GDM1 (cell line): Measurements from ENCODE around the gene TWIST1.

Experiments used
- DNase-seq: peaks from one replicate; lab custom pipeline; 2025; lab: John Stamatoyannopoulos, UW

The TWIST1 gene

DNA sequence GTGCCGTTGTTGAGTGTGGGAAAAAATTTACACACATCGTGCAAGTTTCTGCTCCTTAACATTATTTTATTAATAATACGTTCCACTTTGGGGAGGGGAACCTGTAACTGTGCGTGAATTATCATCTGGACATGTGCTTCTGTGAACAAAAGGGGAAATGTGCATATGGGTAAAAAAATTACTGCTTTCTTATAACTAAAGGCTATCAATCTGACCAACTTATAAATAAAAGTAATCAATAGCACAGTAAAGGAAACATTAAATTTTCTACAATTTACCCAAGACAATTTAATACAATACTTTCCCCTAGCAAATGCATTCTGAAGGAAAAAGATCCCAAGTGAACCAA, 4.5 kb downstream of the TWIST1 start:
- DNase-seq = no peak

DNA sequence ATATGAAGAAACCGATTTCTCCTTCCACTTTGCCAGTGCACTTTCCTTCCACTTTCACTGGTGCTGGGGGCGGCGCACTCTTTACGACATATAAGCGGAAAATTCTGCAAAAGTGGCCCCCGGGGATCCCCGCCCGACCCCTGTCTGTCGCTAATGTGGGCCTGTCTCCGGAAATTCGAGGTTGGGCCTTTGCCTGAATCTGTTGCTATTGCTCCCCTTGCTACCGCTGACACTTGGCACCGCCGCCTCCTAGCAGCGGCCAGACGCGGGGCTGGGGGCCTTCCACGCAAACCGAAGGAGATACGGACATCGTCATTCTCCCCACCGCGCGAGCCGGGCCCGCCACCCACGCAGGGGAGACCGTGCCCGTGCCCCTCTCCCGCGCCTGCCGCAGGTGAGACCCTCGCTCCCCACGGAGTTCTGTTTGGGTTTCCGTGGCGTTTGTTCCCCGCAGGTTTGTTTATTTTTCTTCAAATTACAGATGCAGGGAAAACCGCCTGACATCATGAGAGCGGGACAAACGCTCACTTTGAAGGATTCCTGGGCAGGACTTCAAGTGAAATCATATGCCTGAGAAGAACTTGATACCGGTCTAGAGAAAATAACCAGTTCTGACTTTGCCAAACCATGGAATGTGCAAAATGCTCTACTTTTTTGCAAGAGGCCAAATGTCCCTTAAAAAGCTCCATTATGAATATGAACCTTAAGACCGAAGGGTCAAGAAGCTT, 5.0 kb downstream of the TWIST1 start:
- no peak for DNase-seq

DNA sequence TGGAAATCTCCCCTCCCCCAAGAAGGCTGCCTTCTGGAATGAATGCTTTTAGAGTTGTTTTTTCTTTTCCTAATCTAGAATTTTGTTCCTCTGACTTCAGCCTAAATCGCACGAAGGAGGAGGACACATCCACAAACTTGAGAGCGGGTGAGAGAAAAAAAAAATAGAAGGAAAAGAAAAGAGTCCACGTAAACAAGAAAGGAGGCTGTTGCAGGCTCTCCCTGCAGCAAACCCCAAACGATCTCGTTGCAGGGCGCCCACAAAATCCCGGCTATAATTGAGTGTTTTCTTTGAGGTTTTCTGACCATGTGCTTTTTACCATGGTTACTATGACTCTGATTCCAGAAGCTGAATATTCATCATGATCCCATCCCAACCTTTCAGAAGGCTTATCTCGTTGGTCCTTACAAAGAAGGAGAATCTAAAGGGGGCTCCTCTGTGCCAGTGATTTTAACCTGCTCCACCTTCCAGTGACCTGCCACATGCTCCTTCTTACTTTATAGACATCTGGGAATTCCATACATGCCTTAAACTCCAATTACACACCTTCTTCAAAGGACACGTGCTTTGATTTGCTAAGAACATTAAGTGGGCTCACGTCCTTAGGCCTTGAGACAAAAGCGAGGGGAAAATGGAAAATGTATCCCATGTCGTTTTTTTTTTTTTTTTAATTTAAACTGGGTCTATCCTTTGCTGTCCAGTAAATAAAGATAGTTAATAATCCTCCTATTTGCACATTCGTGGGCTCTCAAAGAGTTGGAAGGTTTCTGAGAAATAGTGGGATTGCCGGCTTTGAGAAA, 5.8 kb downstream of the TWIST1 start:
- no peak for DNase-seq

DNA sequence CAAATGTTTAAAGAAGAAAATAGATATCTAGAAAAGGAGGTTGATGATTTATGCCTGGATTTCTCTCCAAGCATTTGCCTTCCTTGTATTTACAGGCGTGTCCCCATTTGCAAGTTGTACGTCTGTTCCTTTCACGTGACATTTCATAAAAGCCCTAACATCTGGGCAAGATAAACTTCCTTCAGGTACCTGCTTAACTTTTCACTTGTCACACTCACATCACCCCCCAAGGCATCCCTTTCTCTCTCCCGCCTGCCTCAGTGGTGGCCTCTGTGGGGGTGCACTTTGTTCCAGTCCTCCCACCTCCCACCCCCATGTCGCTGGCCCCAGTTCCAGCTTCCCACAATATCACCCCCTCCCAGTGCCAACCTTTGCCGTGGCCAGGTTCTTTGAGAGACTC, 6.7 kb downstream of the TWIST1 start:
- DNase-seq = no peak

DNA sequence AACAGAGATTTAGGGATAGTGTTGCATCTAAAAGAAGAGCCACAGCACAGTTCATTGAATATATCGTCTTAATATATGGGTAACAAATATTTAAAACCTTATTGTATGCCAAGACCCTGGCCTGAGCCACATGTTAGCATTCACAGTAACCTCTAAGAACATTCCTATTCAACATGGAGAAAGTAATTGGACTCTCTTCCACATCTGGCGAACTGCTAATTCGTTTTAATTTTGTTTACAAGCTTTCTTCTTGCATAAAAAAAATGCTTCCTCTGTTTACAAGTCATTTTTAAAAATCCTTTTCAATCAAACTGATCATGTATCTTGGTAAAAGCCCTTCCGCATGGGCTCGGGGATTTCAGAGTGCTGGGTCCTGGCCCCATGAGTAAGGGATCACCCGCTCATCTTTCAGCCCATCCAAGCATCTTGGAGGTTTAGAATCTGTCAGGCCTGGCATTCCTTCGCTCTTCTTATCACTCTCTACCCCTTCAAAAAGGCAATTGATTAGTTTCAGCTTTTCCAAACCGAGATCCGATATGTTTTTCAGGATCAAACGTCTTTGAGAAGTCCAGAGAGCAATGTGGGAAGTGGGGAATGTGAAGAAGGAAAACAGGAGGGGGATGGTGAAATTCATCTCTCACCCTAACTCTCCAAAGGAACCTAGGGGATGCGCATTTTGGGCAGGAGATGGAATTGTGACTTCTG, 7.3 kb downstream of the TWIST1 start:
- DNase-seq = no peak

DNA sequence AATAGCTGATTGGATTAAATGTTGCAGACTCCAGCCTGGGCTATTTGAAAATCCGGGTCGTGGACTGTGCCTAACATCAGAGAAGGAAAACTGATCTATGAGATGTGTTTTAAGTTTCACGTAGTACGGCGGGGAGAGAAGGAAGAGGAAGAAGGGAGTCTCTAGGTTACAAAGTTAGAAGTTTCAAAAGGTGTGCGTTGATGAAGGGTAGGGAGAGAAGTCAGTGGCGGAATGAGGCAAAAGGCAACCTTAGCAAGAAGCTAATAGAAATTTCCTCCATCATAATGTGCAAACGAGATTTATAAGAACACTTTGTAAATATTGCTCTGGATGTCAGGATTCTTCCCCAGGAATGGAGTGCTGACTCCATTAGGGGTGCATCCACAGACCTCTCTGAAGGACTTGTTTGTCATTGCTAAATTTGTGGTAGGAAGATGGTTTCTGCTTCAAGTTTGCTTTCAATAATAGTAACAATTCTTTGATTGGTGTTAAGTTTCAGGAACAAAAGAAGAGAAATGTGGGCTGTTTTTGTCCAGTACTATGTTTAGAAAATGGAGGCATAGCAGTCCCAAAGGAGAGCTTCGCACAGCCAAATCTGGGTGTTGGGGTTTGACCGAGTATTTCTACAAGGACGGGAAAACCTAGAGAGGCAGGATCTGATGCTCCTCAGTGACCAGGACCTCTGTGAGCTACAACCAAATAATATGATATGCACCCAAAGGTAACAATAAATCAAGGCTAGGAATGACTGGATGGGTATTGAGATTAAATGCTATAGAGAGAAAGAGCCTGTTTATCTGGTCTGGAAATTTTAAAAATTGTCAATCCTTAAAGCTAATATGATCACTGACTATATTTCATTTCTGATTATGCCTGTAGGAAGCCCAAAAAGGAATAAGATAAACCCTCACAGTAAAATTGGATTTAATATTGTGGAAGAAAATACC, 8.2 kb downstream of the TWIST1 start:
- no peak for DNase-seq

DNA sequence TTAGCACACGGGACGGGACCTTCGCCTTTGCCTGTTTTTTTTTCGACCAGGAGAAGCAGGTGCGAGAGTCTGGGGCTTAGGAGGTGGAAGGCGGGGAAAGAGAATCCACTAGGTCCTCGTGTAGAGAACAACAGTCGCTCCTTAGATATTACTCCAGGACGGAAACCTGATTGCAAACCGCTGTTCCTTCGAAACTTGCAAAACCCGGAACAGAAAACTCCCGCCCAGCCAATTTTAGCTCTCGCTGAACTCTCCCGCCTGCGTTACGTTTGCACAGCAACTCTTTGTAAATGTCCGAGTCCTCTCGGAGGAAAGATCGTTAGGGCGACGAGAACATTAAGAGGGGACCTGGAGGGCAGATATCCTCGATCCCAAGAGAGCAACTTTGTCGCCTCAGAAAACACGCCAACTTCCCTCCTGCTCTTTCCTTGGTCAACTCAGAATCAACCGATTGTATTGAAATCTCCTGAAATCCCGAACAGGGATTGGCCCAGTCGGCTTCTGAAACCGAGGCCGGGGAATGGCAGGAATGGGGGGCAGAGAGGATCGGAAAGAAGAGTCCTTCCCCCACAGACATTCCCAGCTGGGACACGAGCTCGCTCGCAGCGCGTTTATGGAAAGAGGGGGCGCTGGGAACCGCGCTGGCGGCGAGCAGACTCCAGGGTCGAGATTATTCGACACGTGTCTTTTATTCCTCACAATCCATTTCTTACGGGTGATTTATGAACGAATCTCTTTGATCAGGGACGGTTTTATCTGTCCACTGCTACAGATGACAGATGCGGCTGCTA, 9.9 kb downstream of the TWIST1 start:
- no peak for DNase-seq

DNA sequence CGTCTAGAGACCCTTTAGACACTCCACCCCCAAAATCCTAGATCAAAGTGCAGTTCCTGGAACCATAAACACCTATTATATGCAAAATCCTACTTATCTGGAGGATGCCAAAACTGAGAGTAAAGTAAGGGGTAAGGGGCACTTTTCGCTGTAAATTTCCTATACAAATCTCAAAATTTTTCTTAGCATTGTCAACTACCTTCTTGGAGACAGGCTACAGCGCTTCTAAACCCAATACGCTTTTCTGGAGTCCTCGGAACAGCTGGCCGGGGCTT, 10.4 kb downstream of the TWIST1 start:
- no peak for DNase-seq

DNA sequence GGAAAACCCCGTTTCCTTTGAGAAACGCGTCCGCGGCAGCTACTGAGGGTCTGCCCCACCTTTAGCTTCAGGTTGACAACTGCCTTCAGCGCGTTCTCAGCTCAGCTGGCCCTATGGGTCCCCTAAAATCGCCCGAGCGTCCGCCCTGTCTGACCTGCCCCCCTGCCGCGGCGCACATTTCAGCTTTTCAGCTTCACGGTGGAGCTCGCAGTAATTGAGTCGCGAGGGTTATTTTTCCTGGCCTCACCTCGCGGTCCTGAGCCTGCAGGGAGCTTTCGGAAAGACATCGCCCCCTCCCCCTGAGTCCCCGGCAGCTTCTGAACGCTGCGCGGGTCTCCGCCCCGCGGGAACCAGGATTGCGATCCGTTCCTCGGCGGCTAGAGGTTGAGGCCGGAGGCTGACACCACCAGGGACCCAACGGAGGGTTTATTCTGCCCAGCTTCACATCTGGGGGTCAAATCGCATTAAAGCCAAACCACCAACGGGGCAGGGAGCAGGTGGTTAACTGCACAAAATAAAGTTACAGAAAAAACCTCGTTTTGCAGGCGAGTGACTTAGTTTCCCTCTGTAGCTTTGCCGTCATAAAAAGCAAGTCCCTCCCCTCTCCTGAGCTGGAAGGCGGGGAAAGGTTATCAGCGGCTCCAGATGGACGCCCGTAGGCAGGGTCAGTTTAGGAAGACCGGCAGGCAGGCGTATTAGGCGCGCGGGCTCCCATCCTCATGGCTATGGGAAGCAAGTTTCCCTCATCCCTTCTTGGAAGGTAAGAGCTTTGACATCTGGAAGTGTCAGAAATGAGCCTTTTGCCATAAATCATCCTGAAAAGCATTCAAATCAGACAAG, 11.0 kb downstream of the TWIST1 start:
- no peak for DNase-seq

DNA sequence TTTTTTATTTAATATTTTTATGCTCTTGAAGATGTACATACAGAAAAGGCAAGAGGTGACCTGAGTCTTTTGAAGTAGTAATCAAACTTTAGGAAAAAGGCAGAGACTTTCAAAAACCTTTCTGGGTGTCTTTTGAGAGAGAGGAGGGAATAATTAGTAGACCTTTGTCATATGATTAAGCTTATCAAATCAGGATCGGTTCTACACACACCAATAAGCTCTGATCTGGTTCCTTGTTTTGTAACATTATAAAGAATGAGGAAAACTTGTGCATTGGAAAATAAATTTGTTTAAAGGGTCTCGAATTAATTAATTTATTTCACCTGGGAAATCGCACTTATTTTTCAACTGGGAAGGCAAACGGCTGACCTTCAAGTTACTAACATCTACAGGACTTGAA, 11.9 kb downstream of the TWIST1 start:
- DNase-seq = no peak

DNA sequence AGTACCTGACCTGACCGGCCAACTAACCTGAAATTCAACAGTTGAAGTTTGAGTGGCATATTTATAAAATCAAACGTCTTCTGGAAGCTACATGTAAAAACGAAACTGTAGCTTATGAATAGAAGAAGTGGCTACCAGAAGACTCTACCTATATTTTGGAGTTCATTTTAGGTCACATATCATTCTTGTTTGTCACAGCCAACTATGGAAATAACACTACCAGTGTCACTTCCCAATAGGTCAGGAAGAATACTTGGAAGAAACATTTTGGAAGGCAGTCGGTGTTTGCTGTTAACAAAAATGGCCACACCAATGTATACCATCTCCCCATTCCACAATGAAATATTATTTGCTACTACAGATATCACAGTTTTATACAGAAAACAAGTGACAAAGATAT, 12.6 kb downstream of the TWIST1 start:
- no peak for DNase-seq

DNA sequence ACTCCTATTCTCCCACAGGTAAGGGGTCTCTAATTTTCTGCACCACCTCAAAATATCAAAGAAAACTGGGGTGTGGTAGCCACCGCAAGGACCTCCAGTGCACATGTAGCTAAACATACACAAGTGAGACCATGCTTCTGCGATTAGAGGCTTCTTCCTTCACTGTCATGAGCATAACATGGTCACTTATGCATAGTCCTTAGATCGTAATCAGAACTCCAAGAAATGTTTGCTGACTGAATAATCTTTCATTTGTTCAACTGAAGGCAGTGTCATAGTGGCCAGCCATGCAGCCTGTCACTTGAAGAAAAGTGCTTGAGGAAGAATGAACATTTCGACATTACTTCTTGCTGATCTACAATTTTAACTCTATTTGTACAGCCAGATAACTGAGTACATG, 14.6 kb downstream of the TWIST1 start:
- no peak for DNase-seq

DNA sequence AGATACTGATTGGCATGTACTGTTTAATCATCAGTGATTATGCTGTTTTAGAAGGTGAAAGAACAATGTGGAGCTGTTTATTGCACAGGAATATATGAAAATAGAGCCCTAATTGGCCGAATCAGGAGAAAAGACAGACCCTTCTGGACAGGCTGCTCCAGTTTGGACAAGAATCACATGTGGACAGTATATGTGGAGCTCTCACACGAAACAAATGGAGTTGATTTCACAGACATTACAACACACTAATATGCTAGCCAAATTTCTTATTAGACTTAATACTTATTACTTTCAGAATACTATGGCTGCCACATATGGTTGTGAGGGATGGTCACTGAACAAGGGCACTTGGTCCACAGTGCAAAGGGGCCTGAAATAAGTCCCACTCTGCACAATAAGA, 15.5 kb downstream of the TWIST1 start:
- no peak for DNase-seq

DNA sequence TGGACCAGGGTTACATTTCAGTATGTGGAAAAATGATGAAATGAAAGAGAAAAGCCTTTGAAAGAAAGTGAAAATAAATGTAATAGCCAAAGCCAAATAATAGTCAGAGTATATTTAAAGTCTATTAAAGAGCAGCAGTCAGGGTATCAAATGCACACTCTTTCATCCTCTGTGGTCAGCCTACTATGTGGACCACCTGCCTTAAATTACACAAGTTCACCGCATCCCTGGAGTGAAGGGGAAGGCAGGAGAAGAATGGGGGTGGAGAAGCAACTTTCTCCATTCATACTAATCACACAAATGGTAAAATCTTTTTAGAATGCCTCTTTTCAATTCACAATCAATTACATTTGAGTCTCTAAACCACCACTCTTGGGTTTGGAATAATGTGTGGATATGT, 16.0 kb downstream of the TWIST1 start:
- no peak for DNase-seq

DNA sequence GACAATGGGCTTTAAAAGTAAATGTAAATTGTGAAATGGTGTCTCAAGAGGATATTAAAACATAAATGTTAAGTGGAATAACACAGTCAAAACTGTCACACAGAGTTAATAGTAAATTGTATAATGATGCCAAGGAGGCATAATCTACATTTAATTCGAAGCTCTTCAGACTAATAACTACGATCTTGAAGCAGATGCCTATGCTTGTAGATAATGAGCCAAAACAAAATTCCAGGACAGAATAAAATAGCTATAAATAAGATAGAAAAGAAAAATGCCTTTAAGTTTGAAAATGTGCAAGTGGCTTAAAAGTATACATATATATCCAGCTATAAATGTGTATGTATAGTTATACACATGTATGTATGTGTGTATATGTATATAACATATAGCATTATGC, 17.5 kb downstream of the TWIST1 start:
- DNase-seq = no peak

DNA sequence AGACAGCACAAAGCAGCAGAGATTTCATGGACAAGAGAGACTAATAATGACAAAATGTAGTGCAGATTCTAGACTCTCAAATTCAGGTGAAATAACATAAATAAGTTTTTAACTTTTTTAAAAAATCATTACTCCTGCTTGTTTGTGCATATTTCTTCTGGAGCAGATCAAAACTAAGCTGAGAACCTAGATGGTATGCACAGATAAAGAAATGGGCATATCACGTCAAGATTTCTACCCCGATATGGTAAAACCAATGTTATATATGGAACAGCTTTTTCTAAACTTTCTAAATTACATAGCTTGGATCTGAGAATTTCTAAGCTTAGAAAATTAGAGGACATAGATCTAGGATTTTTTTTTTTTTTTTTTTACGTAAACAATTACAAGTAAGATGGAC, 18.2 kb downstream of the TWIST1 start:
- DNase-seq = no peak

DNA sequence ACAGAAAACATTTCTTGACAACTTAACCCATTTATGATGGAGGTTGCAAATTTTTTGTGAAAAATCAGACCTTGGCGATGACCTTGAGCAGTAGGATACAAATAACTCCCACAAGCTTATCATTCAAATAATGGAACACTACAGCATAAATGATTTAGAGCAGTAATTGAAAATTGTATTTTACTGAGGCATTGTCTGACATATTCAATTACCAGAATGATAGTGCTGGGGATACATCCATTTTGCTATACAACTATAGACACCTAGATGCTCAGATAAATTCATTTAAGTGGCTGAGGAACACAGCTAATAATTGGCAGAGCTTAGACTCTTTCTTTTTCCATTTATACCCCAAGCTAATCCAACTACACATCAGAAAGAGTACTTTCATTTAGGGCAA, 18.9 kb downstream of the TWIST1 start:
- no peak for DNase-seq

DNA sequence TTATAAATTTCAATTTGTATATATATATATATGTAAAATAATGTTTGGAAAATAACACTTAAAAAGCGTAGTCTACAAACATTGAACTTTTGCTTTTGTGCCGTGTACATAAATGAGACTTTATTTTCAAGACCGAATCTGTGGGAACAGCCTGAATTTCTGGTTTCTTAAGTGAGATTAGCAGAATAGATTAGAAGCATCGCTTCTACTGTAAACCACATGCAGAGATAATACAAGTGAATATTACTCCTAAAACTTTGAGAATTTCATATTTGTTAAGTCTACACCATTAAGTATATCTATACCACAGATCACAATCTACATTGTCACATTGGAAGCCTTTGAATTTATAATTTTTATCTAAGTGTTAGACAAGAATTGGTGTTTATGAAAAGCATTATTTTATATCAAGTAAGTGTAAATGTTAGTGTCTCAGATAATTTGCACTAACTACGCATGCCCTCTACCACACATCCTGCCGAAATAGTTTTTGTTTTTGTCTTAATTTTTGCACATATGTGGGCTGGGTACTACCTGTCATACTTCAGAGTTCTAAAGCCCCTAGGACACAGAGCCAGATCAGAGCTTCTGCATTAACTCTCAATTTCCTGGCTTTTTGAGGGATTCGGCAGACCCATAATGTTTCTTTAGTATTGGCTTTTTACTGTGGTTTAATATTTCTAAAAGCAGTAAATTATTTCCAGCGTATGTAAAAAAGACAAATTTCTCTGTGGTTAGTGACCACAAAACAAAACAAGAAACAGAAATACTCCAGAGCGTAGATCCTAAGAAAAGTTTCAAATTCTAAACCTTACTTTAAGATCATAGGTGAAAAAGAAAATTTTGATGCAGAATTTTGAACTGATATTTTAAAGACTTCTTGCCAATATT, 20.0 kb downstream of the TWIST1 start:
- DNase-seq = no peak

DNA sequence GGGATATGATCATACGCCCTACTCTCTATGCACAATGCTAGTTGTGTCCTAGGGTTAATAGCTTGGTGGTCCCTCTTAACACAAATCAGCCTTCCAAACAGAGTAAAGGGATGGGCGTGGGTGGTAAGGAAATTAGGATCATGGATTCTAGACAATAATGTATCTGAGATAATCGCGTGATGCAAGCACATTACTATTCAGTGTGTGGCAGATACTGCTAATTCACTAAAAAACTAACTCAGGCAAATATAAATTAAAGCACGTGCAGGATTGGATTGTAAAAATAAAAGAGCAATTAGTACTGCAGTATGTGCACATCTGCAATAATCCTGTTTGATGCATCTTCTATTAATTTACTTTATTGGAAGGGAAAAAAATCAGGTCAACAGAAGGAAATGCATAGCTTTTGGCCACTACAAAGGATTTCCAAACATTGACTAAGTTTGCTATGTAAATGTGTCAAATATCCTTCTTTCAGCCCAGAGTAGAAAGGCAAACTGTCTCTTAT, 22.0 kb downstream of the TWIST1 start:
- DNase-seq = no peak
